Epithelial cell of esophagus (primary cell): ENCODE measurements around the gene GRIN2A.

ENCODE experiments used
- DNase-seq: peaks from one replicate; pipeline ENCODE4 v3.0.0; 2010; ENCODE audit warnings: low read depth
- H3K4me3 ChIP-seq: 2 replicates; pipeline ENCODE4 v1.5.1; 2011; ENCODE audit warnings: mild to moderate bottlenecking, low read length, control low read depth
- TF ChIP-seq, protein P1 (sequence below): IDR thresholded peaks from 2 replicates; pipeline ENCODE4 v1.5.1; 2011; ENCODE audit warnings: low read depth, mild to moderate bottlenecking, low read length, control low read depth, inconsistent platforms; ENCODE audit not compliant: insufficient read depth; ENCODE audit errors: missing control alignments

Gene GRIN2A

DNA sequence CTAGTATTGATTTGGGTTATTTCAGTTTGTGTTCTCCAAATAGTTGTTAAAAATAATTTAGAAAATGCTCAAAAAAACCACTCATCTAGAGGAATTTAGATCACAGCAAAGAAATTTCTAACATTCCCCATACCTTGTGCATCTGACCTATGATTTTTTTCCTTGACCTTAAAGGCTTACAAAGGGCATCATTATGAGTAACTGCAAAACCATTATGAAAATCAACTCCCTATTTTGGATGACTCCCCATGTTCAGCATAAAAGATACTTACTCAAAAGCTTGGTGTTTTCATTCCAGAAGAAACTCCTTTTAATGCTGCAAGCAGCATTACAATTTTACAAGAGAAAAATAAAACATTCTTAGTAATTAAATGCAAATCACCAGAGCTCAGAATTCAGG, 83.2 kb downstream of the GRIN2A start:
- TF ChIP-seq, protein P1, sequence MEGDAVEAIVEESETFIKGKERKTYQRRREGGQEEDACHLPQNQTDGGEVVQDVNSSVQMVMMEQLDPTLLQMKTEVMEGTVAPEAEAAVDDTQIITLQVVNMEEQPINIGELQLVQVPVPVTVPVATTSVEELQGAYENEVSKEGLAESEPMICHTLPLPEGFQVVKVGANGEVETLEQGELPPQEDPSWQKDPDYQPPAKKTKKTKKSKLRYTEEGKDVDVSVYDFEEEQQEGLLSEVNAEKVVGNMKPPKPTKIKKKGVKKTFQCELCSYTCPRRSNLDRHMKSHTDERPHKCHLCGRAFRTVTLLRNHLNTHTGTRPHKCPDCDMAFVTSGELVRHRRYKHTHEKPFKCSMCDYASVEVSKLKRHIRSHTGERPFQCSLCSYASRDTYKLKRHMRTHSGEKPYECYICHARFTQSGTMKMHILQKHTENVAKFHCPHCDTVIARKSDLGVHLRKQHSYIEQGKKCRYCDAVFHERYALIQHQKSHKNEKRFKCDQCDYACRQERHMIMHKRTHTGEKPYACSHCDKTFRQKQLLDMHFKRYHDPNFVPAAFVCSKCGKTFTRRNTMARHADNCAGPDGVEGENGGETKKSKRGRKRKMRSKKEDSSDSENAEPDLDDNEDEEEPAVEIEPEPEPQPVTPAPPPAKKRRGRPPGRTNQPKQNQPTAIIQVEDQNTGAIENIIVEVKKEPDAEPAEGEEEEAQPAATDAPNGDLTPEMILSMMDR: no peak
- no peak overlapping the region for H3K4me3 ChIP-seq
- no peak for DNase-seq

DNA sequence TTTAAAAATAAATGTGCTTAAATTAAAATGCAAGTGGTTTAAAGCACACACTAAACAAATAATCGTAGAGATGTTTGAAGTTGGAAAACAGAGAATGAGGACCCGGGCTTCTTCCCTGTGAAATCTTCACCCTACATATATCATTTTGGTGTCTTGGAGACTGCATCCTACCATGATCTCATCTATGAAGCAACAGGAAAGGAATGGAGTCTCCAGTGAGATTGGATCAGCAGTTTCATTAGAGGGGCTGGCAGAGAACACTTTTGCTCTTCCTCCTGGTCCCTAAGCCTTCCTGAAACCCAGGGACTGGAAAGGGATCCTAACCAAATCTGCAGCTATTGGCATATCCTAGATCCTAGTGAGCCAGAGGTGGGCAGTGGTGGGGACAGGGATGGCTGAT, 85.0 kb downstream of the GRIN2A start:
- TF ChIP-seq, protein P1: no peak
- H3K4me3 ChIP-seq: no peak overlapping the region
- no peak for DNase-seq

DNA sequence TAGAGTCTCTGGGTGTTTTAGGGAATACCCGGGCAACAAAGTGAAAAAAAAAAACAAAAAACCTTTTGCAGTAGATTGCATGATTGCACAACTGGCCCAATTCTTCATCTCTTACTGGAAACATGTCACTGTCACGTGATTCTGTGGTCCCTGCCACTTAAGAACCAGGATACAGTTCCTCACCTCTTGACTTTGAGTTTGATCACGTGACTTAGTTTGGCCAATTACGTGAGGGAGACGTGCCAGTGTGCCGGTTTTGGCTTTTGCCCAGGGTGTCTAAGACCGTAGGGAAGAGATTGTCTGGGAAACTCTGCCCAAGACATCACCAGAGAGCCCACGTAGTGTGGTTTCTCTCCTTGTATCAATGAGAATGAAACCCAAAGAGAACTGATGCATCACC, 88.7 kb downstream of the GRIN2A start:
- no peak overlapping the region for H3K4me3 ChIP-seq
- TF ChIP-seq, protein P1: no peak
- no peak for DNase-seq

DNA sequence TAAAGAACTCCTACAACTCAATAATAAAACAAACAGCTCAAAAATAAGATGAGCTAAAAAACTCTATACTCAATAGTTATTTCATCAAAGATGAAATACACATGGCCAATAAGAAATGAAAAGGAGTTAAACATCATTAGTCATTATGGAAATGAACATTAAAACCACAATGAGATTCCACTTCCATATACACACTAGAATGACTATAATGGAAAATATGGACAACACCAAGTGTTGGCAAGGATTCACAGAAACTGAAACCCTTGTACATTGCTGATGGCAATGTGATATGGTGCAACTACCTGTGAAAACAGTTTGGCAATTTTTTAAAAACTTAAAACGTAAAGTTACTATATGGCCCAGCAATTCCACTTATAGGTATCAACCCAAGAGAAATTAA, 91.4 kb downstream of the GRIN2A start:
- TF ChIP-seq, protein P1: no peak
- DNase-seq: no peak

DNA sequence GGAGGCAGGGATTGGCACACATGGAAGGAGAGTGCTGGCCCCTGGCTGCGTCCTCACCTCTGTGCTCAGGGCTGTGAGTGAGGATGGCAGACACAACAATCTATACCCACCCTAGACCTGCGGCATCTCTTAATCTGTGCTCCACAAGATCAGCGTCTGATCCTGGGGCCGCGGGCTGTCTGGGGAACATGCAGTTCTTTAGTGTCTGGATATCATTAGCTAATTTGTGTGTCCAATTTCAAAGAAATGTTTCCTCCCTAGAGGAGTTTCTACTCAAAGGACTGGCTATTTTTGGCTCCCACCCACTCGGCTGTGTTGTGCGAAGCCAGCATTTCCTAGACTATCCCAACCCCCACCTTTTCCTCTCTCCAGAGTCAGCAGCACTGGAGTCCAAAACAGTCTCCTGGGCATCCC, 93.8 kb downstream of the GRIN2A start:
- TF ChIP-seq, protein P1: no peak
- no peak overlapping the region for H3K4me3 ChIP-seq
- DNase-seq: no peak

More for the DNA sequence above, 91.4 kb downstream of the GRIN2A start:
- H3K4me3 ChIP-seq: no peak overlapping the region

DNA sequence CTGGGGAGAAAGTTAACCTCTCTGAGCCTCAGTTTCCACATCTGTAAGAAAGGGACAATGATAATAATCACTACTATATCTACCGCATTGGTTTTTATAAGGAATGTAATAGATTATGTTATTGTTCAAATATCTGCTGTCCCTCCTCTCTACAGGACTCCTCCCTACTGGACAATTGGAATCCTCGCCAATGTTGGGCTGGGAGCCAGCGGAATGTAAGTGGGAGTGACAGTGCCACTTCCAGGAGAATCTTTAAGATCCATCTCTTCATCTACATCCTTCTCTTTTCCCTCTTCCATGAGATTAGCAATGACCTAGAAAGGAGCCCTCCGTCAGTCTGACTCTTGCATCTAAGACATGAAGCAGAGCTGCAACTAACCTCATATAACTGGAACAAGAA, 95.1 kb downstream of the GRIN2A start:
- TF ChIP-seq, protein P1: no peak
- H3K4me3 ChIP-seq: no peak overlapping the region
- DNase-seq: no peak

DNA sequence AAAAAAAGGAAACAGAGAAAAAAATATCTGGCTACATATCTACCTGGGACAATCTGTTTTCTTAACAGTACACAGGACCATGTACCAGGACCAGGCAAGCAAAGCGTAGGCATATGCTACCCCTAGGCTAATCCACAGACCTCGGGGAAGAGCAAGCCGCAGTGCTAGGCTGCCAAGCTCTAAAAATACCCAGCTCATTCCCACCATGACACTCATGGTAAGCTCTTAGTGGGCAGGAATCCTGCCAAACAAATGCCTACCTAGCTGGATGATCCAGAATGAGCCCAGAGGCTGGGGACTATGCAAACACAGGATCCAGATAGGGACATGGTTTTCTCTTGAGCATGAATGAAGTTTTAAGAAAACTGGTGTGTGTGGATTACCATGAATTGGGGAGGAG, 95.6 kb downstream of the GRIN2A start:
- DNase-seq: no peak
- TF ChIP-seq, protein P1: no peak
- no peak overlapping the region for H3K4me3 ChIP-seq
